Neural cell (in vitro differentiated cells): ENCODE measurements around the gene LHX5. TPM values are rescaled to one million over a fixed set of nuclear protein-coding genes. Genes with fewer than 3 reads are reported as not detected.
A peak's percentile ranks its signal among the peaks of the same experiment; 100 is the strongest.

Source experiments
- H2AFZ ChIP-seq: fragments of 200-600, 300-800 bp; sonication (generic), shearing (Covaris generic); 2 replicates; pipeline ENCODE4 v1.6.0; 2014; ENCODE audit warnings: low read depth, mild to moderate bottlenecking, antibody characterized with exemption, low read length, moderate library complexity
- H3F3A ChIP-seq: fragments of 200-600 bp; shearing (Covaris generic); 2 replicates; pipeline ENCODE4 v1.6.1; 2016; ENCODE audit warnings: mild to moderate bottlenecking, moderate library complexity, mixed read lengths, antibody characterized with exemption, low read length; ENCODE audit not compliant: insufficient read depth, poor library complexity, severe bottlenecking
- H3K27ac ChIP-seq: fragments of 200-600, 300-800 bp; sonication (generic), shearing (Covaris generic); 2 replicates; pipeline ENCODE4 v1.5.1; 2014; ENCODE audit warnings: mild to moderate bottlenecking, low read length, moderate library complexity
- H3K27me3 ChIP-seq: fragments of 300-800, 200-600 bp; sonication (generic), shearing (Covaris generic); 2 replicates; pipeline ENCODE4 v1.6.0; 2014; ENCODE audit warnings: mild to moderate bottlenecking, low read depth, low read length, moderate library complexity; ENCODE audit not compliant: insufficient read depth
- H3K36me3 ChIP-seq: fragments of 300-800, 200-600 bp; sonication (generic), shearing (Covaris generic); 2 replicates; pipeline ENCODE4 v1.5.1; 2014; ENCODE audit warnings: mild to moderate bottlenecking, antibody characterized with exemption, low read length, moderate library complexity; ENCODE audit not compliant: insufficient read depth
- H3K4me2 ChIP-seq: fragments of 300-800, 200-600 bp; sonication (generic), shearing (Covaris generic); 2 replicates; pipeline ENCODE4 v1.6.0; 2014; ENCODE audit warnings: mild to moderate bottlenecking, low read length
- H3K4me3 ChIP-seq: fragments of 300-800, 200-600 bp; sonication (generic), shearing (Covaris generic); 2 replicates; pipeline ENCODE4 v1.5.1; 2014; ENCODE audit warnings: mild to moderate bottlenecking, low read length, moderate library complexity
- H3K79me2 ChIP-seq: fragments of 200-600 bp; shearing (Covaris generic); replicated peaks from 2 replicates; pipeline ENCODE4 v1.6.0; 2014; ENCODE audit warnings: mild to moderate bottlenecking, low read length, moderate library complexity; ENCODE audit not compliant: insufficient read depth
- H3K9ac ChIP-seq: fragments of 300-800, 200-600 bp; sonication (generic), shearing (Covaris generic); 2 replicates; pipeline ENCODE4 v1.6.1; 2016; ENCODE audit warnings: mild to moderate bottlenecking, low read length, mixed read lengths
- H3K9me2 ChIP-seq: fragments of 200-600 bp; shearing (Covaris generic); 2 replicates; pipeline ENCODE4 v1.6.1; 2016; ENCODE audit warnings: mild to moderate bottlenecking, low read length, mixed read lengths; ENCODE audit not compliant: insufficient read depth
- H3K9me3 ChIP-seq: fragments of 200-600, 300-800 bp; sonication (generic), shearing (Covaris generic); 2 replicates; pipeline ENCODE4 v1.6.1; 2016; ENCODE audit warnings: mild to moderate bottlenecking, mixed run types, low read length, moderate library complexity, mixed read lengths
- H4K20me1 ChIP-seq: fragments of 200-600 bp; shearing (Covaris generic); 2 replicates; pipeline ENCODE4 v1.6.1; 2016; ENCODE audit warnings: mild to moderate bottlenecking, mixed run types; ENCODE audit not compliant: insufficient read depth
- EP300 ChIP-seq: fragments of 450-650 bp; conservative IDR thresholded peaks from 2 replicates; pipeline ENCODE4 v1.6.1; 2014; ENCODE audit warnings: antibody characterized with exemption, mild to moderate bottlenecking, moderate library complexity; ENCODE audit not compliant: poor library complexity, severe bottlenecking
- EZH2 ChIP-seq: fragments of 200-600, 300-800 bp; shearing (Covaris generic), sonication (generic); IDR thresholded peaks from 2 replicates; pipeline ENCODE4 v1.6.1; 2014; ENCODE audit warnings: antibody characterized with exemption, low read length, borderline replicate concordance, mild to moderate bottlenecking; ENCODE audit not compliant: insufficient read depth, poor library complexity, severe bottlenecking
- MXI1 ChIP-seq: fragments of 450-650 bp; conservative IDR thresholded peaks from 2 replicates; pipeline ENCODE4 v1.6.1; 2014; ENCODE audit warnings: antibody characterized with exemption, mild to moderate bottlenecking; ENCODE audit not compliant: poor library complexity, severe bottlenecking
- POLR2AphosphoS5 ChIP-seq: IDR thresholded peaks from 2 replicates; pipeline ENCODE4 v1.6.1; 2012
- RAD21 ChIP-seq: fragments of 450-650 bp; conservative IDR thresholded peaks from 2 replicates; pipeline ENCODE4 v1.6.1; 2014; ENCODE audit warnings: antibody characterized with exemption, mild to moderate bottlenecking, moderate library complexity
- SMC3 ChIP-seq: fragments of 450-650 bp; conservative IDR thresholded peaks from 2 replicates; pipeline ENCODE4 v1.6.1; 2014; ENCODE audit warnings: antibody characterized with exemption, mild to moderate bottlenecking, moderate library complexity; ENCODE audit not compliant: poor library complexity
- TAF1 ChIP-seq: IDR thresholded peaks from 2 replicates; pipeline ENCODE4 v1.6.1; 2012; ENCODE audit warnings: low read depth
- polyA plus RNA-seq: library from polyadenylated mRNA; depleted of rRNA; stranded (reverse); fragments of >200 nt; gene quantifications from 2 replicates; pipeline ENCODE4 v1.2.3, GENCODE V29; 2014
- TF ChIP-seq, protein P1 (sequence below): IDR thresholded peaks from 2 replicates; pipeline ENCODE4 v1.6.1; 2012; ENCODE audit warnings: borderline replicate concordance
- TF ChIP-seq, protein P2 (sequence below): fragments of 450-650 bp; IDR thresholded peaks from 2 replicates; pipeline ENCODE4 v1.5.1; 2014; ENCODE audit warnings: antibody characterized with exemption, mild to moderate bottlenecking, moderate library complexity; ENCODE audit not compliant: poor library complexity, severe bottlenecking

The LHX5 gene
- polyA plus RNA-seq, 1 donor from 2014 or later, result 3.8 TPM

DNA sequence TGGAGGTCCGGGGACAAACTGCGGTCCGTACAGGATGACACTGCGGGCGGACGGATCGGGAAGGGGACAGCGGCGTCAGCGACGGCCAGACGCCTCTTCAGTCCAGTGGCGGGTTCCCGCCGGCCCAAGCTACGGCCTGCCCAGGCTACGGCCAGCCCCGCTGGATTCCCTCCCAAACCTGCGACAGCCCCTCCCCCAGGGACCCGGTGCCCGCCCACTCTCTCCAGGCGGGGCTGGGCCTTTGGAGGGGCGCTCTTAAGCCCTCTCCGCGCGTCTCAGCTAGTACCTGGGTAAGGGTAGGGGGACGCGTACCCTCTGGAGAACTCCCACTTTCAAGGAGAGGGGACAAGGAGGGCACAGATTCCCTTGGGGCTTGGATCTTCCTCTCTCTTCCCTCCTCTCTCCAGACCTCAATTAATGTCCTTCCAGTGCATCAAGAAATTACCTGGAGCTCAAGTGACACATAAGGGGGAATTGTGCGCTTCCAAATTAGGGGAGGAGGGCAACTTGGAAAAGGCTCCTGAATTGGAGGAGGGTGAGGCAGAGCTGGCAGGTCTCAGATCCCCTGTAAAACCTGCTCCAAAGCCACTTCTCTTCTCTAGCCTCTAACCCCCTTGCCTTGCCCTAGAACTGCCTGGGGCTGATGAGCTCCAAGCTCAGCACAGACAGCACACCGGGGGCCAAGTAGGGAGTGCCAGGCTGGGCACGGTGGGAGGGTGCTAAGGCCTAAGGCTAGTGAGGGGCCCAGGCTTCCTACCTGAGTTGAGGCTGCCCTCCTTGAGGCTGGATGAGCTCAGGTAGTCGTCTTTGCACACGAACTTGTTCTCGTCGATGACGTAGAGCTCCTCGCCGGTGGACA is 3.1 kb downstream of the LHX5 start:
- Histone ChIP-seq H3K9ac (no peak overlapping the region), H3K4me3 (peak overlapping the region; percentile 68), H3K36me3 (no peaks in the 10 kb centered on the region), H3K27ac (no peak overlapping the region), H3K4me2 (no peak overlapping the region), H3F3A (no peaks in the 10 kb centered on the region), H2AFZ (no peak overlapping the region), H3K79me2 (no peaks in the 10 kb centered on the region), H3K9me2 (no peaks in the 10 kb centered on the region), H4K20me1 (no peaks in the 10 kb centered on the region), H3K9me3 (peaks cover 26% of the 10 kb centered on the region), H3K27me3 (peaks cover 100% of the 10 kb centered on the region)
- TF ChIP-seq SMC3 (no peak), POLR2AphosphoS5 (no peak), MXI1 (no peak), EP300 (no peak), EZH2 (no peak), TAF1 (no peak), RAD21 (no peak)
- TF ChIP-seq, protein P1, sequence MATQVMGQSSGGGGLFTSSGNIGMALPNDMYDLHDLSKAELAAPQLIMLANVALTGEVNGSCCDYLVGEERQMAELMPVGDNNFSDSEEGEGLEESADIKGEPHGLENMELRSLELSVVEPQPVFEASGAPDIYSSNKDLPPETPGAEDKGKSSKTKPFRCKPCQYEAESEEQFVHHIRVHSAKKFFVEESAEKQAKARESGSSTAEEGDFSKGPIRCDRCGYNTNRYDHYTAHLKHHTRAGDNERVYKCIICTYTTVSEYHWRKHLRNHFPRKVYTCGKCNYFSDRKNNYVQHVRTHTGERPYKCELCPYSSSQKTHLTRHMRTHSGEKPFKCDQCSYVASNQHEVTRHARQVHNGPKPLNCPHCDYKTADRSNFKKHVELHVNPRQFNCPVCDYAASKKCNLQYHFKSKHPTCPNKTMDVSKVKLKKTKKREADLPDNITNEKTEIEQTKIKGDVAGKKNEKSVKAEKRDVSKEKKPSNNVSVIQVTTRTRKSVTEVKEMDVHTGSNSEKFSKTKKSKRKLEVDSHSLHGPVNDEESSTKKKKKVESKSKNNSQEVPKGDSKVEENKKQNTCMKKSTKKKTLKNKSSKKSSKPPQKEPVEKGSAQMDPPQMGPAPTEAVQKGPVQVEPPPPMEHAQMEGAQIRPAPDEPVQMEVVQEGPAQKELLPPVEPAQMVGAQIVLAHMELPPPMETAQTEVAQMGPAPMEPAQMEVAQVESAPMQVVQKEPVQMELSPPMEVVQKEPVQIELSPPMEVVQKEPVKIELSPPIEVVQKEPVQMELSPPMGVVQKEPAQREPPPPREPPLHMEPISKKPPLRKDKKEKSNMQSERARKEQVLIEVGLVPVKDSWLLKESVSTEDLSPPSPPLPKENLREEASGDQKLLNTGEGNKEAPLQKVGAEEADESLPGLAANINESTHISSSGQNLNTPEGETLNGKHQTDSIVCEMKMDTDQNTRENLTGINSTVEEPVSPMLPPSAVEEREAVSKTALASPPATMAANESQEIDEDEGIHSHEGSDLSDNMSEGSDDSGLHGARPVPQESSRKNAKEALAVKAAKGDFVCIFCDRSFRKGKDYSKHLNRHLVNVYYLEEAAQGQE, result no peak
- TF ChIP-seq, protein P2, sequence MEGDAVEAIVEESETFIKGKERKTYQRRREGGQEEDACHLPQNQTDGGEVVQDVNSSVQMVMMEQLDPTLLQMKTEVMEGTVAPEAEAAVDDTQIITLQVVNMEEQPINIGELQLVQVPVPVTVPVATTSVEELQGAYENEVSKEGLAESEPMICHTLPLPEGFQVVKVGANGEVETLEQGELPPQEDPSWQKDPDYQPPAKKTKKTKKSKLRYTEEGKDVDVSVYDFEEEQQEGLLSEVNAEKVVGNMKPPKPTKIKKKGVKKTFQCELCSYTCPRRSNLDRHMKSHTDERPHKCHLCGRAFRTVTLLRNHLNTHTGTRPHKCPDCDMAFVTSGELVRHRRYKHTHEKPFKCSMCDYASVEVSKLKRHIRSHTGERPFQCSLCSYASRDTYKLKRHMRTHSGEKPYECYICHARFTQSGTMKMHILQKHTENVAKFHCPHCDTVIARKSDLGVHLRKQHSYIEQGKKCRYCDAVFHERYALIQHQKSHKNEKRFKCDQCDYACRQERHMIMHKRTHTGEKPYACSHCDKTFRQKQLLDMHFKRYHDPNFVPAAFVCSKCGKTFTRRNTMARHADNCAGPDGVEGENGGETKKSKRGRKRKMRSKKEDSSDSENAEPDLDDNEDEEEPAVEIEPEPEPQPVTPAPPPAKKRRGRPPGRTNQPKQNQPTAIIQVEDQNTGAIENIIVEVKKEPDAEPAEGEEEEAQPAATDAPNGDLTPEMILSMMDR, result no peak

DNA sequence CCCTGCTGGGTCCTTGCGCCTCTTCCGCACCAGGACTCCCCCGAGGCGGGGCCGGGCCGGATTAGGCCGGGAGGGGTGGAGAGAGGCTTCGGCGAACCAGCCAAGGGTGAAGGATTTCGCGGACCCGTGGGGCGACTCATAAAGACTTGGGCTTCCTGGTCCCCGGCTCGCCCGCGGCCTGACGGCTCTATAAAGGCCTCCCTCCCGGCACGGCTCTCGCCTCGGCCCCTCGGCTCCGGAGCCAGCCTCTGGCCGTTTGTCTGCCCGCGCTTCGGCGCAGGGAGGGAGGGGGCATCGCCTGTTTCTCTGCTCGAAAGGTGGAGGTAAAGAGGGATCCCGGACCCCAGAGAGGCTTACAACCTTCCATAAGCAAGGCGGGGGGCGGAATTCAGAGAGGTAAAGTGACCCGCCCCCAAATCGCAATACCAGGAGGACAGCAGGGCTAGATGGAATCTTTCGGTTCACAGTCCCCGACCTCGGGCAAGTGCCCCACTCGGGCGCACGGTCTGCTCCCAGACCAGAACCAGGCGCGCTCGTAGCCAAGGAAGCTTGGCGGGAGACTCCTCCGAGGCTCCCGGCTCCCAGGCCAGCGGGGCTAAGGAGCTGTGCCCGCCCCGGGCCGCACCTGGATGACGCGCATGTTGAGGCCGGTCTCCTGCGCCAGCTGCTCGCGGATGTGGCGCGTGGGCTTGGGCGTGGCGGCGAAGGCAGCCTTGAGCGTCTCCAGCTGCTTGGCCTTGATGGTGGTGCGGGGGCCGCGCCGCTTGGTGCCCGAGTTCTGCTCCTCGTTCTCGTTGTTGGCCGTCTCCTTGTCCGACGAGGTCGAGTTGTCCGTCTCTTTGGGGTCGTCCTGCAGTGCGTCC is 3.9 kb downstream of the LHX5 start:
- no peaks in the 10 kb centered on the region for H4K20me1 ChIP-seq
- H3K27me3 ChIP-seq, result peaks cover 92% of the 10 kb centered on the region

More for the DNA sequence above, 3.9 kb downstream of the LHX5 start:
- Histone ChIP-seq H3F3A (no peaks in the 10 kb centered on the region), H3K9ac (no peak overlapping the region), H3K27ac (no peak overlapping the region), H3K4me3 (peak overlapping the region; percentile 68), H3K9me2 (no peaks in the 10 kb centered on the region), H2AFZ (no peak overlapping the region), H3K4me2 (no peak overlapping the region), H3K36me3 (no peaks in the 10 kb centered on the region), H3K79me2 (no peaks in the 10 kb centered on the region), H3K9me3 (peaks cover 26% of the 10 kb centered on the region)
- TF ChIP-seq, protein P1, result no peak
